Progenitor cell of endocrine pancreas (in vitro differentiated cells): ENCODE data around the gene UGT1A1. TPM values are rescaled to one million over a fixed set of nuclear protein-coding genes. Genes with fewer than 3 reads are reported as not detected.
A peak's percentile ranks its signal among the peaks of the same experiment; 100 is the strongest.

Experiments used
- DNase-seq: peaks from one replicate; pipeline ENCODE4 v3.0.0; 2021; ENCODE audit warnings: low spot score; ENCODE audit not compliant: unreplicated experiment
- H3K27ac Mint-ChIP-seq: 2 replicates; pipeline ENCODE4 v1.8.0; 2021; ENCODE audit warnings: mild to moderate bottlenecking, moderate library complexity, mixed read lengths
- H3K27me3 Mint-ChIP-seq: 2 replicates; pipeline ENCODE4 v1.8.0; 2021; ENCODE audit warnings: mixed read lengths
- H3K36me3 Mint-ChIP-seq: 2 replicates; pipeline ENCODE4 v1.8.0; 2022; ENCODE audit warnings: mixed read lengths; ENCODE audit not compliant: insufficient read depth
- H3K4me1 Mint-ChIP-seq: 2 replicates; pipeline ENCODE4 v1.8.0; 2021; ENCODE audit warnings: low read depth, mixed read lengths
- H3K4me3 Mint-ChIP-seq: 2 replicates; pipeline ENCODE4 v1.8.0; 2021; ENCODE audit warnings: low read depth, mild to moderate bottlenecking, moderate library complexity, mixed read lengths
- H3K9me3 Mint-ChIP-seq: 2 replicates; pipeline ENCODE4 v1.8.0; 2021; ENCODE audit warnings: low read depth, mixed read lengths
- total RNA-seq: library from RNA; stranded (reverse); gene quantifications from 2 replicates; pipeline ENCODE4 v1.2.1, GENCODE V29; 2021
- TF ChIP-seq, protein P1 (sequence below): fragments of 200-600 bp; sonication (generic); IDR thresholded peaks from one replicate; pipeline ENCODE4 v1.5.0; 2021; ENCODE audit warnings: antibody characterized with exemption, mild to moderate bottlenecking; ENCODE audit not compliant: unreplicated experiment

UGT1A1 gene
- total RNA-seq, 1 donor from 2014 or later: not detected

DNA sequence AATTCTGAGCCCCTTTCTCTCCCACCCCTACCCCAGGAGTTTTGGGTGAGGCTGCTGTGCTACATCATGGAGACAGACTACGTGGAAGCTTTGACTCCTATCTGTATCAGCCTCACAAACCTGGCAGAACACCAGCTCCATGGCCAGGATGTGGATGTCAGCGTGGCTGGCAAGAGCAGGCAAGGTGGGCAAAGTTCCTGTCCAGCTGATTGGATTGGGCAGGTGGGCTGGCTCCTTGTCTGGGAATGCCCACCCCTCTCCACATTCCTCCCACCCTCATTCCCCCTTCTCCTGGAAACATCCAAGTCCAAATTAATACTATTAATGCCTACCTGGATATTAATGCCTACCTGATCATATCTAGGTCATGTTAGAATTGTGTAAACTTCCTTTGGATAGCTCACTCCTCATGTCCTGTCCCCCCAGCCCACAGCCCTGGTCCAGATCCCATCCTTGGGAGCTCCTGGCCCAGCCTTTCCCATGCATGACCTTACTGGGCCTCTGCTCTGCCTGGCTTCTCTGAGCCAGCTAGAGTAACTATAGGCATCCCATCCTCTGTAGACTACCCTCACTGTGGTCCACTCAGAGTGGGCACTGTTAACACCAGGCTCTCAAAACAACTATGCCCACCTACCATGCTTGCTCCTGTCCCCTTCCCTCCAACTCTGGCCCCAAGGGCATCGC is 42.2 kb downstream of the UGT1A1 start:
- no peaks in the 10 kb centered on the region for H3K36me3 Mint-ChIP-seq

DNA sequence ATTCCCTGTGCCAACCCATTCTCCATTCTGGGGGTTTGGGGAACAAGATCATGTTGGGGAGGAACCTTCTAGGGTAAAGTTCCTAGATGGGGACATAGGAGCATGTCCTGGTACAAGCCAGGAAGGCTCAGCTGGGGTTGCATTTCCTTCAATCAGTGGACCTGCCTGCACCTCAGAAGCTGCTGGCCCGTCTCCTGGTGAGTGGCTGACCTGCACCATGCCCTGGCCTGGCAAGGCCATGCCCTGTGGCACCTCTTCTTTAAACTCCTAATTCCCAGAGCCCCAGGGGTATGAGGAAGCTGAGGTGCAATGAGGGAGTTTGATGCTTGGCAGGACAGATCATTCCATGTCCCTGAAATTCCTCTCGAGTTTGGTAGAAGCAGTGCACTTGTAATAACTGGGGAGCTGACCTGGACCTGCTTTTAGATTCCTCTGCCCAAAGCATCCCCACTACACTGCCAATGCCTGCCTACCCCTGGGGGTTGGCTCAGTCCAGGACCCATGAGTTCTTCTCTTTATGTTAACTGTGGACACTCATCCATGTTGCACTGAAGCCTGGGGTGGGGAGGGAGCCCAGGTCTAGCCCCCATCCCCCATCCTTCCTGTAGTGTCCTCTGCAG is 43.3 kb downstream of the UGT1A1 start:
- peak; percentile 6 for DNase-seq
- Mint-ChIP-seq H3K36me3 (no peaks in the 10 kb centered on the region), H3K9me3 (peaks cover 5% of the 10 kb centered on the region), H3K27me3 (peaks cover 26% of the 10 kb centered on the region), H3K4me1 (no peaks in the 10 kb centered on the region), H3K27ac (no peak overlapping the region), H3K4me3 (no peak overlapping the region)
- TF ChIP-seq, protein P1, sequence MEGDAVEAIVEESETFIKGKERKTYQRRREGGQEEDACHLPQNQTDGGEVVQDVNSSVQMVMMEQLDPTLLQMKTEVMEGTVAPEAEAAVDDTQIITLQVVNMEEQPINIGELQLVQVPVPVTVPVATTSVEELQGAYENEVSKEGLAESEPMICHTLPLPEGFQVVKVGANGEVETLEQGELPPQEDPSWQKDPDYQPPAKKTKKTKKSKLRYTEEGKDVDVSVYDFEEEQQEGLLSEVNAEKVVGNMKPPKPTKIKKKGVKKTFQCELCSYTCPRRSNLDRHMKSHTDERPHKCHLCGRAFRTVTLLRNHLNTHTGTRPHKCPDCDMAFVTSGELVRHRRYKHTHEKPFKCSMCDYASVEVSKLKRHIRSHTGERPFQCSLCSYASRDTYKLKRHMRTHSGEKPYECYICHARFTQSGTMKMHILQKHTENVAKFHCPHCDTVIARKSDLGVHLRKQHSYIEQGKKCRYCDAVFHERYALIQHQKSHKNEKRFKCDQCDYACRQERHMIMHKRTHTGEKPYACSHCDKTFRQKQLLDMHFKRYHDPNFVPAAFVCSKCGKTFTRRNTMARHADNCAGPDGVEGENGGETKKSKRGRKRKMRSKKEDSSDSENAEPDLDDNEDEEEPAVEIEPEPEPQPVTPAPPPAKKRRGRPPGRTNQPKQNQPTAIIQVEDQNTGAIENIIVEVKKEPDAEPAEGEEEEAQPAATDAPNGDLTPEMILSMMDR: no peak

More for the DNA sequence above, 42.2 kb downstream of the UGT1A1 start:
- TF ChIP-seq, protein P1: no peak
- Mint-ChIP-seq H3K27me3 (peaks cover 26% of the 10 kb centered on the region), H3K27ac (no peak overlapping the region), H3K9me3 (peaks cover 5% of the 10 kb centered on the region), H3K4me3 (no peak overlapping the region), H3K4me1 (no peaks in the 10 kb centered on the region)
- no peak for DNase-seq

DNA sequence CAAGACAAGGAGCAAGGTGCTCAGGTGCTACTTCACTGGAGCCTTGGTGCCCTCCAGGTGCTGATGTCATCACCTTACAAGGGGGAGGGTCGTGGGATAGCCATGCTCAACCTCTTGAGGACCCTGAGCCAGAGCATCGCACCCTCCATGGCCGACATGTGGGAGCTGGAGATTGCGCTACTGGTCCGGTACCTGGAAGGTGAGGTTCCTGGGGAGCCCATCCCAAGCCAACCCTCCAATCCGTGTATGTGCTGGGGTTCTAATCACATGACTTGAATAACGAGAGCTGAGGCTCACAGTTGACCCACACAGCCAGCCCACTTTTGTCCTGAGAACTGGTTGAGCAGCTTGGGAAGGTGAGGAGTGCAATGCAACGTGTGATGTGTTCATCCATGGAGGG is 43.9 kb downstream of the UGT1A1 start:
- Mint-ChIP-seq H3K4me3 (no peak overlapping the region), H3K4me1 (no peaks in the 10 kb centered on the region), H3K27ac (no peak overlapping the region)

DNA sequence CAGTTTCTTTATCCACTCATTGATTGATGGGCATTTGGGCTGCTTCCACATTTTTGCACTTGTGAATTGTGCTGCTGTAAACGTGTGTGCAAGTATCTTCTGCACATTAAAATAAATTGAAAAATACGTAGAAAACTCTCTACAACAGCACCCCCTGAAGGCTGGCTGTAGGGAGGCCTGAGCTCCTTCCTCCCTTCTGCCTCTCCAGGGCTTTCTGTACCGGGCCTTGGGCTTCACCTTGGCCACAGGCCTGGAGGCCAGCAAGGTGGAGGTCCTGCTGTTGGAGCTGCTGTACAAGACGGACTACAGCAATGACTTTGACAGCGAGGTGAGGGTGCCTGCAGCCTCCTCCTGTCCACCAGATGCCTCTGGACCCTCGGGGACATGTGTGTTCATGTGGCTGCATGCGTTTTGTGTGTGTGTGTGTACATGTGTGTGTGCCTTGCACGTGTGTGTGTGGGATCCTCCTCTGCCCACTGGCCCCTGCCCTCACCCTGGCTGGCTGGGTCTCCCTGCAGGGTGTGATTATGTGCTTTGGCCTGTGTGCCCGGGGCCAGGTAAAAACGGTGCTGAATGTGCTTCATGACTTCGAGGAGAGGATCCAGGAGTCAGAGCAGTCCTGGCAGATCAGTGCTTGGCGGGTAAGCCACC is 47.3 kb downstream of the UGT1A1 start:
- DNase-seq: peak; percentile 4
- Mint-ChIP-seq H3K27ac (no peak overlapping the region), H3K9me3 (no peaks in the 10 kb centered on the region), H3K27me3 (peaks cover 23% of the 10 kb centered on the region), H3K36me3 (no peaks in the 10 kb centered on the region), H3K4me1 (no peaks in the 10 kb centered on the region), H3K4me3 (no peak overlapping the region)
- TF ChIP-seq, protein P1: no peak

More for the DNA sequence above, 43.9 kb downstream of the UGT1A1 start:
- H3K9me3 Mint-ChIP-seq: peaks cover 5% of the 10 kb centered on the region
- peaks cover 25% of the 10 kb centered on the region for H3K27me3 Mint-ChIP-seq
- no peak for DNase-seq
- TF ChIP-seq, protein P1: no peak
- H3K36me3 Mint-ChIP-seq: no peaks in the 10 kb centered on the region
